ENCODE data around the gene ADGRB2. TPM values are rescaled to one million over a fixed set of nuclear protein-coding genes. Genes with fewer than 3 reads are reported as not detected.

ADGRB2 gene
- total and polyA plus RNA-seq, 2 donors, result 6.1 to 13.4 TPM

GRCh38 chr1:31760471-31761470 lies 3.4 kb downstream of the ADGRB2 start:
- 3% methylated on average over 63 of the region's 63 CpGs for WGBS
- Histone ChIP-seq H3K36me3 (ENCODE audit: insufficient read depth) (no peaks in the 10 kb centered on the region), H3K4me3 (ENCODE audit: low read depth, low read length) (peak overlapping the region; percentile 48), H3K27ac (ENCODE audit: low read depth) (no peak overlapping the region), H3K4me1 (ENCODE audit: insufficient read depth) (no peaks in the 10 kb centered on the region)
- DNase-seq (ENCODE audit: extremely low spot score), result no peak

- Histone ChIP-seq H3K4me1 (ENCODE audit: insufficient read depth) (no peaks in the 10 kb centered on the region), H3K27ac (ENCODE audit: low read depth) (no peak overlapping the region), H3K4me3 (ENCODE audit: low read depth, low read length) (no peak overlapping the region), H3K36me3 (ENCODE audit: insufficient read depth) (no peaks in the 10 kb centered on the region)
- WGBS, result 84% methylated on average over 10 of the region's 10 CpGs
- no peak for DNase-seq (ENCODE audit: extremely low spot score)
These were observed 4.7 kb downstream of the ADGRB2 start for GRCh38 chr1:31759298-31760023.

GRCh38 chr1:31758823-31759222 lies 5.3 kb downstream of the ADGRB2 start:
- no peak for DNase-seq (ENCODE audit: extremely low spot score)
- Histone ChIP-seq H3K36me3 (ENCODE audit: insufficient read depth) (no peaks in the 10 kb centered on the region), H3K4me1 (ENCODE audit: insufficient read depth) (no peaks in the 10 kb centered on the region), H3K27ac (ENCODE audit: low read depth) (no peak overlapping the region), H3K4me3 (ENCODE audit: low read depth, low read length) (no peak overlapping the region)
- WGBS, result 89% methylated on average over 7 of the region's 7 CpGs

- no peak for DNase-seq (ENCODE audit: extremely low spot score)
- Histone ChIP-seq H3K4me1 (ENCODE audit: insufficient read depth) (no peaks in the 10 kb centered on the region), H3K4me3 (ENCODE audit: low read depth, low read length) (no peak overlapping the region), H3K36me3 (ENCODE audit: insufficient read depth) (no peaks in the 10 kb centered on the region), H3K27ac (ENCODE audit: low read depth) (no peak overlapping the region)
- WGBS, result 93% methylated on average over 6 of the region's 6 CpGs
These were observed 6.2 kb downstream of the ADGRB2 start for GRCh38 chr1:31757989-31758388.

GRCh38 chr1:31757204-31757679 lies 6.9 kb downstream of the ADGRB2 start:
- H3K27ac ChIP-seq (ENCODE audit: low read depth), result no peak overlapping the region
- no peak overlapping the region for H3K4me3 ChIP-seq (ENCODE audit: low read depth, low read length)
- 94% methylated on average over 8 of the region's 8 CpGs for WGBS
- no peak for DNase-seq (ENCODE audit: extremely low spot score)
- no peaks in the 10 kb centered on the region for H3K4me1 ChIP-seq (ENCODE audit: insufficient read depth)
- H3K36me3 ChIP-seq (ENCODE audit: insufficient read depth), result no peaks in the 10 kb centered on the region

- DNase-seq (ENCODE audit: extremely low spot score), result no peak
- H3K36me3 ChIP-seq (ENCODE audit: insufficient read depth), result no peaks in the 10 kb centered on the region
- H3K4me1 ChIP-seq (ENCODE audit: insufficient read depth), result no peaks in the 10 kb centered on the region
- no peak overlapping the region for H3K4me3 ChIP-seq (ENCODE audit: low read depth, low read length)
- H3K27ac ChIP-seq (ENCODE audit: low read depth), result no peak overlapping the region
- 94% methylated on average over 13 of the region's 13 CpGs for WGBS
These were observed 7.6 kb downstream of the ADGRB2 start for GRCh38 chr1:31756578-31756977.

GRCh38 chr1:31755850-31756492 lies 8.2 kb downstream of the ADGRB2 start:
- no peaks in the 10 kb centered on the region for H3K36me3 ChIP-seq (ENCODE audit: insufficient read depth)
- DNase-seq (ENCODE audit: extremely low spot score), result no peak
- H3K27ac ChIP-seq (ENCODE audit: low read depth), result no peak overlapping the region
- no peak overlapping the region for H3K4me3 ChIP-seq (ENCODE audit: low read depth, low read length)
- H3K4me1 ChIP-seq (ENCODE audit: insufficient read depth), result no peaks in the 10 kb centered on the region
- WGBS, result 88% methylated on average over 30 of the region's 30 CpGs

- no peak for DNase-seq (ENCODE audit: extremely low spot score)
These were observed 8.9 kb downstream of the ADGRB2 start for GRCh38 chr1:31755197-31755611.

GRCh38 chr1:31754397-31754796 lies 9.7 kb downstream of the ADGRB2 start:
- Histone ChIP-seq H3K4me1 (ENCODE audit: insufficient read depth) (no peaks in the 10 kb centered on the region), H3K27ac (ENCODE audit: low read depth) (no peak overlapping the region), H3K4me3 (ENCODE audit: low read depth, low read length) (no peak overlapping the region), H3K36me3 (ENCODE audit: insufficient read depth) (no peaks in the 10 kb centered on the region)
- WGBS, result 93% methylated on average over 15 of the region's 15 CpGs
- no peak for DNase-seq (ENCODE audit: extremely low spot score)

More at GRCh38 chr1:31755197-31755611, 8.9 kb downstream of the ADGRB2 start:
- Histone ChIP-seq H3K4me3 (ENCODE audit: low read depth, low read length) (no peak overlapping the region), H3K4me1 (ENCODE audit: insufficient read depth) (no peaks in the 10 kb centered on the region), H3K36me3 (ENCODE audit: insufficient read depth) (no peaks in the 10 kb centered on the region), H3K27ac (ENCODE audit: low read depth) (no peak overlapping the region)
- WGBS, result 73% methylated on average over 9 of the region's 9 CpGs

GRCh38 chr1:31753707-31754349 lies 10.3 kb downstream of the ADGRB2 start:
- Histone ChIP-seq H3K4me1 (ENCODE audit: insufficient read depth) (no peaks in the 10 kb centered on the region), H3K27ac (ENCODE audit: low read depth) (no peak overlapping the region), H3K36me3 (ENCODE audit: insufficient read depth) (no peaks in the 10 kb centered on the region), H3K4me3 (ENCODE audit: low read depth, low read length) (no peak overlapping the region)
- DNase-seq (ENCODE audit: extremely low spot score), result no peak
- 72% methylated on average over 9 of the region's 9 CpGs for WGBS

- no peaks in the 10 kb centered on the region for H3K4me1 ChIP-seq (ENCODE audit: insufficient read depth)
- 83% methylated on average over 12 of the region's 12 CpGs for WGBS
- H3K4me3 ChIP-seq (ENCODE audit: low read depth, low read length), result no peak overlapping the region
- no peak overlapping the region for H3K27ac ChIP-seq (ENCODE audit: low read depth)
- no peaks in the 10 kb centered on the region for H3K36me3 ChIP-seq (ENCODE audit: insufficient read depth)
- DNase-seq (ENCODE audit: extremely low spot score), result no peak
These were observed 11.1 kb downstream of the ADGRB2 start for GRCh38 chr1:31752952-31753475.

- DNase-seq (ENCODE audit: extremely low spot score), result no peak
- H3K4me3 ChIP-seq (ENCODE audit: low read depth, low read length), result no peak overlapping the region
- no peaks in the 10 kb centered on the region for H3K4me1 ChIP-seq (ENCODE audit: insufficient read depth)
- H3K27ac ChIP-seq (ENCODE audit: low read depth), result no peak overlapping the region
- no peaks in the 10 kb centered on the region for H3K36me3 ChIP-seq (ENCODE audit: insufficient read depth)
- WGBS, result 63% methylated on average over 7 of the region's 7 CpGs
These were observed 11.9 kb downstream of the ADGRB2 start for GRCh38 chr1:31752258-31752657.

GRCh38 chr1:31751822-31752241 lies 12.3 kb downstream of the ADGRB2 start:
- Histone ChIP-seq H3K4me1 (ENCODE audit: insufficient read depth) (no peaks in the 10 kb centered on the region), H3K36me3 (ENCODE audit: insufficient read depth) (no peaks in the 10 kb centered on the region), H3K4me3 (ENCODE audit: low read depth, low read length) (no peak overlapping the region), H3K27ac (ENCODE audit: low read depth) (no peak overlapping the region)
- no peak for DNase-seq (ENCODE audit: extremely low spot score)
- WGBS, result 78% methylated on average over 5 of the region's 5 CpGs

All from urinary bladder (tissue), 4 donors.